MCF 10A (cell line): ENCODE data around the gene AQP12A. TPM values are rescaled to one million over a fixed set of nuclear protein-coding genes. Genes with fewer than 3 reads are reported as not detected.
"Not testable (repeated sequence)": the region's sequence is repeated elsewhere in the genome, so short reads cannot be mapped to it uniquely, and the experiment has no call there.

Experiments used
- BruUV-seq: library from RNA; stranded (reverse); fragments of 400-500 nt; replicated peaks from 2 replicates; lab custom pipeline; 2021; lab: Mats Ljungman, UMichigan
- CTCF ChIA-PET: fragments of 300-600 bp; sonication (Branson Sonifier 250); formaldehyde crosslinking; extraction: SDS; loops from one replicate; lab custom pipeline; 2021; ENCODE audit warnings: antibody characterized with exemption, inconsistent platforms; lab: Yijun Ruan, JAX
- POLR2A ChIA-PET: fragments of 300-600, 350-650 bp; sonication (Branson Sonifier 250); formaldehyde crosslinking; extraction: SDS; loops from one replicate; lab custom pipeline; 2020; ENCODE audit warnings: antibody characterized with exemption, inconsistent platforms; lab: Yijun Ruan, JAX
- DNase-seq: peaks from one replicate; pipeline ENCODE4 v3.0.0-alpha.2; 2018; ENCODE audit not compliant: unreplicated experiment
- H3K27ac Mint-ChIP-seq: one replicate; pipeline ENCODE4 v1.8.0; 2022; ENCODE audit warnings: mild to moderate bottlenecking, low read depth, mixed read lengths; ENCODE audit not compliant: unreplicated experiment
- H3K27me3 Mint-ChIP-seq: one replicate; pipeline ENCODE4 v1.8.0; 2022; ENCODE audit warnings: mixed read lengths; ENCODE audit not compliant: insufficient read depth, unreplicated experiment
- H3K36me3 Mint-ChIP-seq: one replicate; pipeline ENCODE4 v1.8.0; 2022; ENCODE audit warnings: mild to moderate bottlenecking, moderate library complexity, mixed read lengths; ENCODE audit not compliant: insufficient read depth, unreplicated experiment
- H3K4me1 Mint-ChIP-seq: one replicate; pipeline ENCODE4 v1.8.0; 2022; ENCODE audit warnings: mixed read lengths; ENCODE audit not compliant: insufficient read depth, unreplicated experiment
- H3K4me3 Mint-ChIP-seq: one replicate; pipeline ENCODE4 v1.8.0; 2022; ENCODE audit warnings: mild to moderate bottlenecking, moderate library complexity, mixed read lengths; ENCODE audit not compliant: unreplicated experiment
- H3K9me3 Mint-ChIP-seq: one replicate; pipeline ENCODE4 v1.8.0; 2022; ENCODE audit warnings: mixed read lengths; ENCODE audit not compliant: unreplicated experiment
- intact Hi-C: fragments of 100-400 bp; cut with micrococcal nuclease; formaldehyde crosslinking; loops from 2 replicates; pipeline ENCODE4 v1.14.1; 2022
- total RNA-seq: library from RNA; stranded (reverse); gene quantifications from 2 replicates; pipeline ENCODE4 v1.2.3, GENCODE V29; 2022
- TF ChIP-seq, protein P1 (sequence below): fragments of 200-600 bp; IDR thresholded peaks from one replicate; pipeline ENCODE4 v1.8.0; 2022; ENCODE audit warnings: antibody characterized with exemption, mild to moderate bottlenecking; ENCODE audit not compliant: unreplicated experiment

The AQP12A gene
- total RNA-seq, 1 experiment from 2014 or later: not detected

DNA sequence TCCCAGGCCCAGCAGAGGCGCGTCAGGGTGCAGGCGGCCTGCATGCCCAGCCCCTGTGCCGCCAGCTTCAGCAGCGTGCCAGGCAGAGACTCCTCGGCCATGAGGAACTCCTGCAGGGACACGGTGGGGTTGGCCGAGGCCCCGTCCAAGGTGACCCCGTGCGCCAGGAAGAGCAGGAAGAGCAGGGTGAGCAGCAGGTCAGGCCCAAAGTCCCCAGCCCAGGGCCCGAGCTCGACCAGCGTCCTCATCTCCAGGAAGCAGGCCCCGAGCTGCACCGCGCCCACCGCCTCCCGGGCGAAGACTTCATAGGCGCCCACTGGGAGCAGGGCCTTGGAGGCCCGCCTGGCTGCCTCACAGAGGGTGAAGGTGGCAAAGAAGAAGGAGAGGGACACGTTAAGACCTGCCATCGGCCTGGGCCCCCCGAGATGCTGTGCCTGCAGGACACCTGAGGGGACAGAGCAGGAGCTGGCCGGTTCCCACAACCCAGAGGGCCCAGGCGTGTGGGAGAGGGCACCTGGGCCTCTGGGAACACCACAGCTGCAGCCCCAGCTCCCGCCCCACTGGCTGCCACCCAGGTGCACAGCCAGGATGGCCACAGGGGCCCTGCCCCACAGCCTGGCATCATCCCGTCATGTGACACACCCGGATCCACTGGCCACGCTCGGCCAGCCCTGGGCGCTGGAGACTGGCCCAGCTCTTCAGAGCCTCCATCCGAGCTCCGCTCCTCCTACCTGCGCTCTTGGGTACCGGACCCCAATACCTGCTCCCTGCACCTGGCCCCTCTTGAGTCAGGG, 9.0 kb upstream of the AQP12A start, which contains the start of gene AQP12B:
Gene AQP12B, minus strand, starts transcription at position 455 of the 794 bp plus-strand sequence. Its CDS starts 48 bp downstream, at position 407.
- BruUV-seq, CTCF ChIA-PET, POLR2A ChIA-PET, H3K36me3 Mint-ChIP-seq, H3K4me3 Mint-ChIP-seq, H3K9me3 Mint-ChIP-seq, DNase-seq, H3K27ac Mint-ChIP-seq, H3K4me1 Mint-ChIP-seq, intact Hi-C loops: not testable (repeated sequence)
- H3K27me3 Mint-ChIP-seq: peaks cover 14% of the 10 kb centered on the region

DNA sequence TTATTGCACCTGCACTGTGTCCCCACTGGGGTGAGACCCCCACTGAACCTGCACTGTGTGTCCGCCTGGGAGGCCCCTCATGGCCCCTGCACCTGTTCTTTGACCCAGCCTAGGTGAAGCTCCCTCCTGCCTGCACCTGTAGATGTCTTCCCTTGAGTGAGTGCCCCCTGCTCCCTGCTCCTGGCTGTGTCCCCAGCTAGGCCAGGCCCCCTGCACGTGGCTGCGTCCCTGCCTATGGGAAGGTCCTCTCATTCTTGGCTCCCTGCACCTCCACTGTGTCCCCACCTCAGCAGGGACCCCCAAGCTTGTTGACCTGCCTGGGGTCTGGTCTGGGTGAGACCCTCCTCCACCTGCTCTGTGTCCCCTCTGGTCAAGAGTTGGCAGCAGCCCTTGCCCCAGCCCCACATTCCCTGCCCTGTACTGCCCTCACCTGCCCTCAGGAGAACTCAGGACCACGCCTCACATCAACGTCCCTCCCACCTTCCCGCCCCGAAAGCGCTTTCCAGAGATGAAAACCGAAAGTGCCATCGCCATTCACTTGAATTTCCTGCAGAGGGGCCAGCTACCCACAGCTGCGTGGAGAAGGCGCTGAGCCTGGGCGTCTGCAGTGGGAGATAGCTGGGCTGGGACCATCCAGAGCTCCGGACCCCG, 8.2 kb upstream of the AQP12A start:
- DNase-seq, H3K36me3 Mint-ChIP-seq, H3K4me3 Mint-ChIP-seq, H3K9me3 Mint-ChIP-seq, H3K4me1 Mint-ChIP-seq, H3K27ac Mint-ChIP-seq, POLR2A ChIA-PET, BruUV-seq, intact Hi-C loops, CTCF ChIA-PET: not testable (repeated sequence)
- H3K27me3 Mint-ChIP-seq: peaks cover 14% of the 10 kb centered on the region

DNA sequence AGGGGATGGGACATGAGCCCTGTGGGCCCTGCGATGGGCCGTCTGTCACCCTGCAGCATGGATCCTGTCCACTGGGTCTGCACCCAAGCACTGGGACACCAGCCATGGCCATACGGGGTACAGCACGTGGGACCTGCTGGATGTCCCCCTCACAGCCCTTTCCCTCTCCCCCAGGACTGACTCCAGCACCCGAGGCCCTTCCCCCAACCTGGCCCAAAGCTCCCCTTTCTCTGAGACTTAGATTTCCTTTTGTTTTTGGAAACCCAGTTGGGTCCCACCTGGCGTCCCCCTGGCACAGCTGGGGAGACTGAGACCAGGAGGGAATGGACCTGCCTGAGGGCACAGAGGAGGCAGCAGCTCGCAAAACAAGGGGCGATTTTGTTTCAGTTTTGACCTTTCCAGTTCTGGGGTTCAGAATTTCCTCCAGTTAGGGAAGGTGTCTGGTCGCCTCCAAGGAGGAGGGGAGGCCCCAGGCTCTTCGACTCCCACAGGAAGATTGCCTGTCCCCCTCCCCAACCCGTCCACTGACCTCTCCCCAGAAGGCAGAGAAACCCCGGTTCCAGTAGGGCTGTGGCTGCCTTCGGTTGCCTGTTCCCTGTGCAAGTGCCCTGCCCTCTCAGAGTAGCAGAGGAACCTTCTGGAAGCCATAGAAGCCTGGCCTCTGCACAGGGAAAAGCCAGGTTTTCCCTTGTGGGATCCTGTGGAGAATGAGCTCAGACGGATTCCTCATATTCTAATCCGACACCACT, 7.5 kb upstream of the AQP12A start:
- H3K27ac Mint-ChIP-seq, H3K36me3 Mint-ChIP-seq, H3K9me3 Mint-ChIP-seq, POLR2A ChIA-PET, DNase-seq, H3K4me1 Mint-ChIP-seq, intact Hi-C loops, BruUV-seq, CTCF ChIA-PET, H3K4me3 Mint-ChIP-seq: not testable (repeated sequence)
- H3K27me3 Mint-ChIP-seq: peaks cover 14% of the 10 kb centered on the region

DNA sequence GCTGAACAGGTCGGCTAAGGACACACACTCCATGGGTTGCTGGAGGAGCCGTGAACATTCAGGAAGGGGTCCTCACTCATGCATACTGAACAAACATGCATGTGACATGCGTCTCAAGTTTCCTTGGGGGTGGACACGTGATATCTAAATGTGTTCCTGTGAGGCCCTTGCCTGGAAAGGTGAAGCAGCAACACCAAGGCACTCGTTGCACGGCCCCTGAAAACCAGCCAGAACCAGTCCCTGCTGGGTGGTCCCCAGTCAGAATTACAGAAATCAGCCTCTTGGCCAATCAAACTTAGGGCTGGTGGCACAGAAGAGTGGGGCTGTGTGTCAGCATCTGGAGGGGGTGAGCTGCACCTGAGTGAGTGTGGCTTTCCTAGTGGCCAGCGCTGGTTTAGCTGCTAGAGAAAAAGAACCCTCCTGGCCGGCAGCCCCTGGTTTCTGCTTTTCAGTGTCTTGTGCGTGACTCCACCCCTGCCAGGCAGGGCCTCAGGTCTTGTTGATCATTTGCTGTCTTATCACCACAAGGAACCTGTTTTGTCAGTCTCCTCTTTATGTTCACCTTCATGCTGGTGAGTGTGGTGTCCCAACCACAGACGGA, 5.8 kb upstream of the AQP12A start:
- ChIA-PET CTCF (no interaction called here), POLR2A (no interaction called here)
- no peak for DNase-seq
- peaks cover 14% of the 10 kb centered on the region for H3K27me3 Mint-ChIP-seq
- no TSS peak for BruUV-seq
- H3K4me3 Mint-ChIP-seq: no peak overlapping the region
- no peaks in the 10 kb centered on the region for H3K36me3 Mint-ChIP-seq
- no peak overlapping the region for H3K27ac Mint-ChIP-seq
- TF ChIP-seq, protein P1, sequence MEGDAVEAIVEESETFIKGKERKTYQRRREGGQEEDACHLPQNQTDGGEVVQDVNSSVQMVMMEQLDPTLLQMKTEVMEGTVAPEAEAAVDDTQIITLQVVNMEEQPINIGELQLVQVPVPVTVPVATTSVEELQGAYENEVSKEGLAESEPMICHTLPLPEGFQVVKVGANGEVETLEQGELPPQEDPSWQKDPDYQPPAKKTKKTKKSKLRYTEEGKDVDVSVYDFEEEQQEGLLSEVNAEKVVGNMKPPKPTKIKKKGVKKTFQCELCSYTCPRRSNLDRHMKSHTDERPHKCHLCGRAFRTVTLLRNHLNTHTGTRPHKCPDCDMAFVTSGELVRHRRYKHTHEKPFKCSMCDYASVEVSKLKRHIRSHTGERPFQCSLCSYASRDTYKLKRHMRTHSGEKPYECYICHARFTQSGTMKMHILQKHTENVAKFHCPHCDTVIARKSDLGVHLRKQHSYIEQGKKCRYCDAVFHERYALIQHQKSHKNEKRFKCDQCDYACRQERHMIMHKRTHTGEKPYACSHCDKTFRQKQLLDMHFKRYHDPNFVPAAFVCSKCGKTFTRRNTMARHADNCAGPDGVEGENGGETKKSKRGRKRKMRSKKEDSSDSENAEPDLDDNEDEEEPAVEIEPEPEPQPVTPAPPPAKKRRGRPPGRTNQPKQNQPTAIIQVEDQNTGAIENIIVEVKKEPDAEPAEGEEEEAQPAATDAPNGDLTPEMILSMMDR: no peak
- no peaks in the 10 kb centered on the region for H3K4me1 Mint-ChIP-seq
- intact Hi-C loops: no loop called here
- H3K9me3 Mint-ChIP-seq: no peaks in the 10 kb centered on the region

DNA sequence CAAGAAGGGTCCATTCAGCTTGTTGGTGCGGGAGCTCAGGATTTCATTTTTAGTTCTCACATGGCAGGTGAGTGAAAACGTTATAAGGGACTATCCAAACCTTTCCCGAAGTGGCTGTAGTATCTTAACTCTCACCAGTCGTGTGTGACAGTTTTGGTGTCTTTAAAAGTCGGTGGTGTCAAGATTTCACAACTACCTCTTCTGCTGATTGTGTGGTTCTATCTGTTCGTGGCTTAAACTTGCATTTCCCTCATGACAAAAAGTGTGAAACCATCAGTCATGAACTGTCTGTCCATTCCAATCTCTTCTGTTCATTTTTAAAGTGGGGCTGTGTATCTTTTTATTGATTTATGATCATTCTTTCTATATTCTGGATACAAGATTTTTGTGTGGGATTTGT, 5.2 kb upstream of the AQP12A start:
- ChIA-PET POLR2A (no interaction called here), CTCF (no interaction called here)

More for the DNA sequence above, 5.2 kb upstream of the AQP12A start:
- Mint-ChIP-seq H3K9me3 (no peaks in the 10 kb centered on the region), H3K4me3 (no peak overlapping the region), H3K36me3 (no peaks in the 10 kb centered on the region), H3K27ac (no peak overlapping the region), H3K27me3 (peaks cover 14% of the 10 kb centered on the region), H3K4me1 (no peaks in the 10 kb centered on the region)
- no peak for DNase-seq
- TF ChIP-seq, protein P1: no peak
- intact Hi-C loops: no loop called here
- BruUV-seq: no TSS peak
